HG02642 (cell line): ENCODE results near the gene TPCN1.

Experiments
- ATAC-seq: cut with Tn5 transposase; IDR thresholded peaks from one replicate; pipeline ENCODE4 v1.9.1; 2021; ENCODE audit warnings: mild to moderate bottlenecking; ENCODE audit not compliant: unreplicated experiment, poor library complexity

The TPCN1 gene

GRCh38 chr12:113253532-113254285 is 32.4 kb downstream of the TPCN1 start:
- no peak for ATAC-seq

GRCh38 chr12:113254298-113254697 is 33.0 kb downstream of the TPCN1 start:
- no peak for ATAC-seq

GRCh38 chr12:113257564-113257963 is 36.3 kb downstream of the TPCN1 start:
- ATAC-seq, result no peak

- no peak for ATAC-seq
These were observed 38.9 kb downstream of the TPCN1 start for GRCh38 chr12:113260127-113260526.

- ATAC-seq, result no peak
These were observed 39.5 kb downstream of the TPCN1 start for GRCh38 chr12:113260636-113261300.

GRCh38 chr12:113261847-113262470 is 40.7 kb downstream of the TPCN1 start:
- ATAC-seq, result no peak

- no peak for ATAC-seq
These were observed 41.4 kb downstream of the TPCN1 start for GRCh38 chr12:113262710-113263109.

- no peak for ATAC-seq
These were observed 42.2 kb downstream of the TPCN1 start for GRCh38 chr12:113263431-113263963.

- ATAC-seq, result no peak
These were observed 45.0 kb downstream of the TPCN1 start for GRCh38 chr12:113266106-113266895.

- ATAC-seq, result no peak
These were observed 46.4 kb downstream of the TPCN1 start for GRCh38 chr12:113267621-113268020.

- ATAC-seq, result no peak
These were observed 46.9 kb downstream of the TPCN1 start for GRCh38 chr12:113268136-113268535.

- ATAC-seq, result no peak
These were observed 47.4 kb downstream of the TPCN1 start for GRCh38 chr12:113268621-113269020.

GRCh38 chr12:113269257-113269943 is 48.1 kb downstream of the TPCN1 start:
- no peak for ATAC-seq

- ATAC-seq, result no peak
These were observed 49.4 kb downstream of the TPCN1 start for GRCh38 chr12:113270709-113271009.

GRCh38 chr12:113271466-113271852 is 50.2 kb downstream of the TPCN1 start:
- no peak for ATAC-seq

- no peak for ATAC-seq
These were observed 50.7 kb downstream of the TPCN1 start for GRCh38 chr12:113271853-113272561.

- ATAC-seq, result no peak
These were observed 51.9 kb downstream of the TPCN1 start for GRCh38 chr12:113273053-113273725.

- ATAC-seq, result no peak
These were observed 53.6 kb downstream of the TPCN1 start for GRCh38 chr12:113274848-113275247.

GRCh38 chr12:113276306-113276705 is 55.0 kb downstream of the TPCN1 start:
- ATAC-seq, result no peak
